Neural progenitor cell (in vitro differentiated cells): ENCODE results near the gene S100A16. TPM values are rescaled to one million over a fixed set of nuclear protein-coding genes. Genes with fewer than 3 reads are reported as not detected.

ENCODE experiments used
- DNase-seq: peaks from one replicate; pipeline ENCODE4 v3.0.0-alpha.2; 2016; ENCODE audit warnings: low spot score
- H2AFZ ChIP-seq: fragments of 200-600 bp; sonication (generic); replicated peaks from 2 replicates; pipeline ENCODE4 v1.6.1; 2016; ENCODE audit warnings: antibody characterized with exemption
- H3F3A ChIP-seq: fragments of 200-600 bp; sonication (generic); 2 replicates; pipeline ENCODE4 v1.6.1; 2016; ENCODE audit warnings: antibody characterized with exemption, low read depth
- H3K27ac ChIP-seq: fragments of 200-600 bp; sonication (generic); 2 replicates; pipeline ENCODE4 v1.5.1; 2016; ENCODE audit warnings: mild to moderate bottlenecking
- H3K27me3 ChIP-seq: fragments of 200-600 bp; sonication (generic); 2 replicates; pipeline ENCODE4 v1.6.1; 2016; ENCODE audit warnings: mild to moderate bottlenecking, moderate library complexity
- H3K36me3 ChIP-seq: fragments of 200-600 bp; sonication (generic); 2 replicates; pipeline ENCODE4 v1.5.1; 2016
- H3K4me1 ChIP-seq: fragments of 200-600 bp; sonication (generic); 2 replicates; pipeline ENCODE4 v1.6.1; 2016; ENCODE audit warnings: mixed run types
- H3K4me2 ChIP-seq: fragments of 200-600 bp; sonication (generic); 2 replicates; pipeline ENCODE4 v1.6.1; 2016
- H3K4me3 ChIP-seq: fragments of 200-600 bp; sonication (generic); 2 replicates; pipeline ENCODE4 v1.5.1; 2016
- H3K79me2 ChIP-seq: fragments of 200-600 bp; sonication (generic); 2 replicates; pipeline ENCODE4 v1.6.1; 2016; ENCODE audit warnings: low read depth
- H3K9ac ChIP-seq: fragments of 200-600 bp; sonication (generic); 2 replicates; pipeline ENCODE4 v1.6.1; 2016
- H3K9me3 ChIP-seq: fragments of 200-600 bp; sonication (generic); 2 replicates; pipeline ENCODE4 v1.5.1; 2016; ENCODE audit warnings: low read depth
- H4K20me1 ChIP-seq: fragments of 200-600 bp; sonication (generic); 2 replicates; pipeline ENCODE4 v1.6.1; 2016; ENCODE audit warnings: low read depth
- H3K27ac Mint-ChIP-seq: 3 replicates; pipeline ENCODE4 v1.8.0; 2021; ENCODE audit warnings: mixed read lengths
- H3K27me3 Mint-ChIP-seq: 2 replicates; pipeline ENCODE4 v1.8.0; 2022; ENCODE audit warnings: low read depth, mild to moderate bottlenecking, inconsistent platforms, moderate library complexity, mixed read lengths; ENCODE audit not compliant: insufficient read depth
- H3K36me3 Mint-ChIP-seq: 3 replicates; pipeline ENCODE4 v1.8.0; 2021; ENCODE audit warnings: mixed read lengths
- H3K4me1 Mint-ChIP-seq: 3 replicates; pipeline ENCODE4 v1.8.0; 2021; ENCODE audit warnings: mixed read lengths
- H3K4me3 Mint-ChIP-seq: 3 replicates; pipeline ENCODE4 v1.8.0; 2021; ENCODE audit warnings: mild to moderate bottlenecking, moderate library complexity, mixed read lengths
- H3K9me3 Mint-ChIP-seq: 3 replicates; pipeline ENCODE4 v1.8.0; 2020; ENCODE audit warnings: mixed read lengths
- CTCF ChIP-seq: fragments of 200-600 bp; sonication (generic); IDR thresholded peaks from 2 replicates; pipeline ENCODE4 v1.5.1; 2017; ENCODE audit warnings: antibody characterized with exemption, mild to moderate bottlenecking
- EZH2 ChIP-seq: fragments of 200-600 bp; sonication (generic); IDR thresholded peaks from 2 replicates; pipeline ENCODE4 v1.6.1; 2017; ENCODE audit warnings: antibody characterized with exemption, mild to moderate bottlenecking, moderate library complexity
- EZH2phosphoT487 ChIP-seq: fragments of 200-600 bp; sonication (generic); IDR thresholded peaks from 2 replicates; pipeline ENCODE4 v1.6.1; 2017; ENCODE audit warnings: antibody characterized with exemption
- total RNA-seq: library from RNA; depleted of rRNA; stranded (reverse); fragments of >200 nt; gene quantifications from 2 replicates; pipeline ENCODE4 v1.2.3, GENCODE V29; 2015; ENCODE audit warnings: low replicate concordance

Gene S100A16
- 12.4 and 13.1 TPM in 2 replicates for total RNA-seq

GRCh38 chr1:153612755-153613331, at the start of gene S100A16:
TSS of gene S100A16 (minus strand) at chr1:153613137. CDS start at chr1:153608151, 4,986 bp downstream.
- H3K36me3 ChIP-seq: no peaks in the 10 kb centered on the region
- Mint-ChIP-seq H3K27ac (peak within 1 kb of the TSS; percentile 33), H3K9me3 (no peaks in the 10 kb centered on the region), H3K4me3 (no peak within 1 kb of the TSS), H3K27me3 (peaks cover 10% of the 10 kb centered on the region), H3K36me3 (no peaks in the 10 kb centered on the region), H3K4me1 (peaks cover 24% of the 10 kb centered on the region)
- no peaks in the 10 kb centered on the region for H3K27me3 ChIP-seq
- no peaks in the 10 kb centered on the region for H3F3A ChIP-seq
- H3K27ac ChIP-seq: no peak within 1 kb of the TSS
- no peaks in the 10 kb centered on the region for H4K20me1 ChIP-seq
- peak within 1 kb of the TSS; percentile 85 for H2AFZ ChIP-seq
- peak within 1 kb of the TSS; percentile 27 for H3K4me3 ChIP-seq
- H3K4me2 ChIP-seq: peak within 1 kb of the TSS; percentile 67
- DNase-seq: no peak
- H3K9me3 ChIP-seq: no peaks in the 10 kb centered on the region
- H3K4me1 ChIP-seq: peaks cover 31% of the 10 kb centered on the region
- TF ChIP-seq CTCF (no peak), EZH2phosphoT487 (no peak), EZH2 (no peak)
- no peak within 1 kb of the TSS for H3K9ac ChIP-seq
- H3K79me2 ChIP-seq: no peaks in the 10 kb centered on the region

GRCh38 chr1:153662269-153662668, 49.3 kb upstream of the S100A16 start:
- Histone ChIP-seq H3F3A (peaks cover 83% of the 10 kb centered on the region), H4K20me1 (peaks cover 19% of the 10 kb centered on the region), H3K9me3 (no peaks in the 10 kb centered on the region), H3K4me1 (peaks cover 5% of the 10 kb centered on the region), H2AFZ (no peak overlapping the region), H3K36me3 (peaks cover 33% of the 10 kb centered on the region), H3K4me3 (no peak overlapping the region), H3K27me3 (no peaks in the 10 kb centered on the region), H3K79me2 (peaks cover 24% of the 10 kb centered on the region), H3K9ac (no peak overlapping the region), H3K27ac (no peak overlapping the region), H3K4me2 (no peak overlapping the region)
- H3K36me3 Mint-ChIP-seq: peaks cover 22% of the 10 kb centered on the region
- no peak for DNase-seq
- peaks cover 18% of the 10 kb centered on the region for H3K4me1 Mint-ChIP-seq
- H3K4me3 Mint-ChIP-seq: no peak overlapping the region
- no peak overlapping the region for H3K27ac Mint-ChIP-seq
- no peak for TF ChIP-seq EZH2
- no peak for TF ChIP-seq CTCF
- no peak for TF ChIP-seq EZH2phosphoT487
- peaks cover 4% of the 10 kb centered on the region for H3K27me3 Mint-ChIP-seq
- H3K9me3 Mint-ChIP-seq: no peaks in the 10 kb centered on the region

GRCh38 chr1:153661111-153661708, 48.3 kb upstream of the S100A16 start:
- H3F3A ChIP-seq: peaks cover 73% of the 10 kb centered on the region
- peak overlapping the region; percentile 68 for H3K27ac ChIP-seq
- no peaks in the 10 kb centered on the region for H3K9me3 Mint-ChIP-seq
- H4K20me1 ChIP-seq: peaks cover 19% of the 10 kb centered on the region
- peak overlapping the region; percentile 13 for H3K27ac Mint-ChIP-seq
- H3K9ac ChIP-seq: no peak overlapping the region
- H3K36me3 ChIP-seq: peaks cover 25% of the 10 kb centered on the region
- H3K27me3 ChIP-seq: no peaks in the 10 kb centered on the region
- H3K4me3 ChIP-seq: no peak overlapping the region
- peak overlapping the region; percentile 31 for H3K4me3 Mint-ChIP-seq
- peaks cover 19% of the 10 kb centered on the region for H3K36me3 Mint-ChIP-seq
- H3K4me1 ChIP-seq: peaks cover 5% of the 10 kb centered on the region
- peaks cover 19% of the 10 kb centered on the region for H3K4me1 Mint-ChIP-seq
- H3K4me2 ChIP-seq: no peak overlapping the region
- H2AFZ ChIP-seq: no peak overlapping the region
- peaks cover 15% of the 10 kb centered on the region for H3K79me2 ChIP-seq
- peak; percentile 11 for DNase-seq
- TF ChIP-seq CTCF (no peak), EZH2phosphoT487 (no peak), EZH2 (no peak)
- H3K27me3 Mint-ChIP-seq: peaks cover 4% of the 10 kb centered on the region
- no peaks in the 10 kb centered on the region for H3K9me3 ChIP-seq
